ENCODE data around the gene ANO8. TPM values are rescaled to one million over a fixed set of nuclear protein-coding genes. Genes with fewer than 3 reads are reported as not detected.
A peak's percentile ranks its signal among the peaks of the same experiment; 100 is the strongest.

Gene ANO8
- total RNA-seq: 12.1 TPM
- polyA plus RNA-seq (ENCODE audit: insufficient read depth, low read depth, low replicate concordance): 3.0 TPM
- long read RNA-seq, donor 1: 0 reads
- long read RNA-seq, donor 2, partial matches to known transcripts: 14 of 14 reads
- long read RNA-seq, donor 2, other reads (novel, unspliced or antisense): 0 of 14 reads
- long read RNA-seq, donor 3: 0 reads
- long read RNA-seq, donor 4: 0 reads
- long read RNA-seq, donor 5: 0 reads
- long read RNA-seq, donor 6: 0 reads
- long read RNA-seq, donor 7, partial matches to known transcripts: 0 of 4 reads
- long read RNA-seq, donor 7, other reads (novel, unspliced or antisense): 4 of 4 reads
- long read RNA-seq, donor 8: 0 reads
- long read RNA-seq, donor 9: 0 reads
- long read RNA-seq, donor 10: 0 reads

GRCh38 chr19:17334414-17335409, at the start of gene ANO8:
Gene ANO8 (minus strand): TSS chr19:17334855. CDS start chr19:17334670, 185 bp downstream.
- no peak within 1 kb of the TSS for H3K27ac ChIP-seq (ENCODE audit: low read depth in 2 of 2, low read length in 2 of 2)
- peaks cover 0 to 24% (median 0%) of the 10 kb centered on the region in 3 donors for H3K4me1 ChIP-seq (ENCODE audit: control insufficient read depth in 2 of 3, insufficient read depth in 2 of 3, low read depth in 1 of 3, low read length in 3 of 3)
- no peaks in the 10 kb centered on the region for H3K9me3 ChIP-seq (ENCODE audit: control insufficient read depth in 2 of 3, insufficient read depth in 1 of 3, low read length in 3 of 3)
- TF ChIP-seq CTCF (IDR thresholded peaks at IDR 0.05; ENCODE audit: borderline replicate concordance, extremely low read depth, insufficient read depth): peak; percentile 7
- peak within 1 kb of the TSS; percentile 56 to 61 (median 61) for H3K4me3 ChIP-seq (ENCODE audit: low read length in 3 of 3)
- FAIRE-seq (no peak), DNase-seq (peak; percentile 97 to 99 (median 97))
- peak within 1 kb of the TSS in 2 of 3 donors; percentile 54 to 60 for H3K9ac ChIP-seq (ENCODE audit: low read length in 3 of 3)
- no peaks in the 10 kb centered on the region for H3K36me3 ChIP-seq (ENCODE audit: control insufficient read depth in 2 of 3, insufficient read depth in 3 of 3, low read length in 3 of 3)
- intact Hi-C loops (cut with DNase I): loop anchor here (10.0 kb wide), 1 partner anchor 130 kb away; the partner anchor contains the start of gene NXNL1
- H3K27me3 ChIP-seq (ENCODE audit: control insufficient read depth, insufficient read depth, low read length): no peaks in the 10 kb centered on the region

GRCh38 chr19:17380426-17381138, 45.9 kb upstream of the ANO8 start:
- FAIRE-seq (no peak), DNase-seq (no peak)
- Histone ChIP-seq H3K36me3 (ENCODE audit: control insufficient read depth in 2 of 3, insufficient read depth in 3 of 3, low read length in 3 of 3) (no peaks in the 10 kb centered on the region), H3K27me3 (ENCODE audit: control insufficient read depth, insufficient read depth, low read length) (no peaks in the 10 kb centered on the region), H3K27ac (ENCODE audit: low read depth in 2 of 2, low read length in 2 of 2) (no peak overlapping the region), H3K4me3 (ENCODE audit: low read length in 3 of 3) (no peak overlapping the region), H3K9me3 (ENCODE audit: control insufficient read depth in 2 of 3, insufficient read depth in 1 of 3, low read length in 3 of 3) (no peaks in the 10 kb centered on the region), H3K4me1 (ENCODE audit: control insufficient read depth in 2 of 3, insufficient read depth in 2 of 3, low read depth in 1 of 3, low read length in 3 of 3) (peaks cover 0 to under 1% (median 0%) of the 10 kb centered on the region in 3 donors), H3K9ac (ENCODE audit: low read length in 3 of 3) (no peak overlapping the region)
- intact Hi-C loops (cut with DNase I): no loop called here
- no peak for TF ChIP-seq CTCF (IDR thresholded peaks at IDR 0.05; ENCODE audit: borderline replicate concordance, extremely low read depth, insufficient read depth)

GRCh38 chr19:17379221-17379631, 44.6 kb upstream of the ANO8 start:
- intact Hi-C loops (cut with DNase I): no loop called here
- Histone ChIP-seq H3K4me3 (ENCODE audit: low read length in 3 of 3) (no peak overlapping the region), H3K9me3 (ENCODE audit: control insufficient read depth in 2 of 3, insufficient read depth in 1 of 3, low read length in 3 of 3) (no peaks in the 10 kb centered on the region), H3K4me1 (ENCODE audit: control insufficient read depth in 2 of 3, insufficient read depth in 2 of 3, low read depth in 1 of 3, low read length in 3 of 3) (no peaks in the 10 kb centered on the region), H3K27me3 (ENCODE audit: control insufficient read depth, insufficient read depth, low read length) (no peaks in the 10 kb centered on the region), H3K36me3 (ENCODE audit: control insufficient read depth in 2 of 3, insufficient read depth in 3 of 3, low read length in 3 of 3) (no peaks in the 10 kb centered on the region), H3K9ac (ENCODE audit: low read length in 3 of 3) (no peak overlapping the region), H3K27ac (ENCODE audit: low read depth in 2 of 2, low read length in 2 of 2) (no peak overlapping the region)
- DNase-seq (peak in 4 of 5 donors; percentile 84 to 91 (median 87)), FAIRE-seq (no peak)
- no peak for TF ChIP-seq CTCF (IDR thresholded peaks at IDR 0.05; ENCODE audit: borderline replicate concordance, extremely low read depth, insufficient read depth)
